B cell (primary cell): ENCODE results near the gene TTC28. TPM values are rescaled to one million over a fixed set of nuclear protein-coding genes. Genes with fewer than 3 reads are reported as not detected.

Experiments
- ATAC-seq: fragments of 200-7000 bp; cut with Tn5 transposase; one replicate; pipeline ENCODE4 v1.10.0; 2021; ENCODE audit warnings: low read depth, mild to moderate bottlenecking, moderate number of reproducible peaks, moderate library complexity
- CTCF ChIA-PET: fragments of 350-600 bp; sonication (Branson Sonifier 250); formaldehyde crosslinking; loops from one replicate; lab custom pipeline; 2021; ENCODE audit warnings: antibody characterized with exemption, inconsistent platforms; lab: Charles Lee
- POLR2A ChIA-PET: fragments of 350-600 bp; sonication (Branson Sonifier 250); formaldehyde crosslinking; loops from one replicate; lab custom pipeline; 2021; ENCODE audit warnings: antibody characterized with exemption; lab: Charles Lee
- DNase-seq: peaks from one replicate; pipeline ENCODE4 v3.0.0; 2013
- H2AFZ ChIP-seq: 2 replicates; pipeline ENCODE4 v1.6.1; 2012; ENCODE audit warnings: mild to moderate bottlenecking, low read depth, low read length; ENCODE audit not compliant: insufficient read depth, poor library complexity, severe bottlenecking
- H3K27ac ChIP-seq, 2 donors: 1 replicate in 1 of 2; 2 replicates in 1 of 2; pipeline ENCODE4 v1.5.1; 2012 to 2013; ENCODE audit warnings: low read length in 2 of 2, mild to moderate bottlenecking in 2 of 2, moderate library complexity in 1 of 2
- H3K27me3 ChIP-seq, 4 experiments: fragments of 200-600 bp in 1 of 4; sonication (generic) in 1 of 4; replicated peaks in 1 of 4; 1 replicate in 2 of 4; 2 replicates in 2 of 4; pipeline versions ENCODE4 v1.6.1 to v1.7.0; 2013 to 2016; ENCODE audit warnings: low read length in 3 of 4, mild to moderate bottlenecking in 2 of 4, mixed read lengths in 1 of 4, moderate library complexity in 1 of 4; ENCODE audit not compliant: insufficient read depth in 4 of 4, control insufficient read depth in 3 of 4; ENCODE audit errors: control extremely low read depth in 1 of 4
- H3K36me3 ChIP-seq, 2 experiments: replicated peaks in 1 of 2; 1 replicate in 1 of 2; 2 replicates in 1 of 2; pipeline versions ENCODE4 v1.6.1 to v1.7.1; 2013; ENCODE audit warnings: low read length in 1 of 2; ENCODE audit not compliant: insufficient read depth in 2 of 2, control insufficient read depth in 1 of 2; ENCODE audit errors: control extremely low read depth in 1 of 2, extremely low read depth in 1 of 2
- H3K4me1 ChIP-seq, 2 donors: fragments of 200-600 bp in 1 of 2; sonication (generic) in 1 of 2; 1 replicate in 1 of 2; 2 replicates in 1 of 2; pipeline versions ENCODE4 v1.5.1 to v1.6.1; 2013 to 2017; ENCODE audit warnings: low read length in 2 of 2; ENCODE audit not compliant: control insufficient read depth in 2 of 2, insufficient read depth in 2 of 2
- H3K4me2 ChIP-seq: replicated peaks from 2 replicates; pipeline ENCODE3; 2012; ENCODE audit warnings: mild to moderate bottlenecking, low read depth, low read length; ENCODE audit not compliant: poor library complexity, severe bottlenecking
- H3K4me3 ChIP-seq, 5 experiments: fragments of 200-600 bp in 1 of 5; sonication (generic) in 1 of 5; 1 replicate in 3 of 5; 2 replicates in 2 of 5; pipeline versions ENCODE4 v1.5.1 to v1.7.0; 2011 to 2016; ENCODE audit warnings: low read length in 4 of 5, mild to moderate bottlenecking in 4 of 5, low read depth in 2 of 5, control low read depth in 1 of 5, moderate library complexity in 1 of 5; ENCODE audit not compliant: insufficient read depth in 1 of 5; ENCODE audit errors: control extremely low read depth in 1 of 5, extremely low read depth in 1 of 5
- H3K79me2 ChIP-seq: fragments of 200-600 bp; sonication (generic); one replicate; pipeline ENCODE4 v1.6.0; 2016; ENCODE audit warnings: low read length; ENCODE audit not compliant: control insufficient read depth, insufficient read depth
- H3K9ac ChIP-seq: fragments of 200-600 bp; sonication (generic); 2 replicates; pipeline ENCODE4 v1.6.1; 2017; ENCODE audit warnings: mild to moderate bottlenecking, low read length, moderate library complexity
- H3K9me3 ChIP-seq, 3 donors: one replicate each; pipeline versions ENCODE4 v1.6.1 to v1.7.1; 2013; ENCODE audit warnings: low read length in 2 of 3; ENCODE audit not compliant: control insufficient read depth in 2 of 3, insufficient read depth in 1 of 3; ENCODE audit errors: control extremely low read depth in 1 of 3
- H4K20me1 ChIP-seq: 2 replicates; pipeline ENCODE4 v1.6.0; 2012; ENCODE audit warnings: mild to moderate bottlenecking, low read length; ENCODE audit not compliant: insufficient read depth, control insufficient read depth, poor library complexity, severe bottlenecking
- H3K27ac Mint-ChIP-seq: one replicate; pipeline ENCODE4 v1.8.0; 2021; ENCODE audit warnings: mixed read lengths
- H3K27me3 Mint-ChIP-seq: one replicate; pipeline ENCODE4 v1.8.0; 2021; ENCODE audit warnings: mixed read lengths
- H3K4me1 Mint-ChIP-seq: one replicate; pipeline ENCODE4 v1.8.0; 2021; ENCODE audit warnings: mixed read lengths
- H3K4me3 Mint-ChIP-seq: one replicate; pipeline ENCODE4 v1.8.0; 2021; ENCODE audit warnings: mixed read lengths
- H3K9me3 Mint-ChIP-seq: one replicate; pipeline ENCODE4 v1.8.0; 2022; ENCODE audit warnings: mixed read lengths; ENCODE audit not compliant: insufficient read depth
- EZH2 ChIP-seq: IDR thresholded peaks from 2 replicates; pipeline ENCODE4 v1.6.1; 2012; ENCODE audit warnings: borderline replicate concordance, low read depth, mild to moderate bottlenecking, moderate library complexity, low read length; ENCODE audit not compliant: insufficient read depth, poor library complexity, severe bottlenecking
- WGBS: methylation state at CpG from one replicate; pipeline ENCODE4 v1.1.5; 2013; ENCODE audit warnings: missing lambda C conversion rate; ENCODE audit not compliant: insufficient coverage; 5-methylcytosine and 5-hydroxymethylcytosine counted together
- intact Hi-C: fragments of 100-400 bp; cut with micrococcal nuclease; formaldehyde crosslinking; loops from one replicate; pipeline ENCODE4 v1.10.0; 2022
- polyA plus RNA-seq: library from polyadenylated mRNA; depleted of rRNA; stranded (reverse); fragments of >200 nt; gene quantifications from 2 replicates; pipeline ENCODE4 v1.2.3, GENCODE V29; 2012
- total RNA-seq, 2 donors: library from RNA; stranded (reverse); fragments of 120-200 nt in 1 of 2; gene quantifications; 1 replicate in 1 of 2; 2 replicates in 1 of 2; pipeline versions ENCODE4 v1.2.3 to v1.2.4, GENCODE V29; 2013 to 2022
- TF ChIP-seq, protein P1 (sequence below): fragments of 200-600 bp; IDR thresholded peaks from one replicate; pipeline ENCODE4 v1.8.0; 2022; ENCODE audit warnings: antibody characterized with exemption, mild to moderate bottlenecking

Gene TTC28
- total and polyA plus RNA-seq, 2 donors (not counting 1 experiment from before 2014, with no cell fraction given), result 4.5 to 7.3 TPM

DNA sequence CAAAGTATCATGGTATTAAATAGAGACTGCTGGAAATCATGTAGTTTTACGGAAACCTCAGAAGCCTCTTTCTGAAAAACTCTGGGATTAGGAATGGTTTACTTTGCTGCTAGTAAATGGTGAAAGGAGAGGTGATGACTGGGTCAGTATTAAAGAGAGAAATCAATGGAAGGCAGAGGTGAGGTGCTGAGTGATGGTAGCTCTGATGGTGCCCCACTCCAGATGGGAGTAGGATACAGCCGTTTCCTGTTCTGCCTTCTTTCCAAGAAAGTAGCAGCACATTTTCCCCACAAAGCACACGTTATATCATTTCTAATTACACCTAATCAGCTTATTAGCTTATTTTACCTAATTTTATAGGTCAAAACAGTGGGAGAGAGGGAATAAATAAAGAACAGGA, 493.0 kb downstream of the TTC28 start:
- DNase-seq (no peak), ATAC-seq (no peak)
- Histone ChIP-seq H3K36me3 (no peaks in the 10 kb centered on the region), H3K4me1 (no peaks in the 10 kb centered on the region), H2AFZ (no peak overlapping the region), H3K4me3 (no peak overlapping the region), H3K9ac (no peak overlapping the region), H3K27ac (no peak overlapping the region), H3K79me2 (no peaks in the 10 kb centered on the region), H3K27me3 (no peaks in the 10 kb centered on the region), H3K9me3 (no peaks in the 10 kb centered on the region), H4K20me1 (no peaks in the 10 kb centered on the region), H3K4me2 (no peak overlapping the region)
- ChIA-PET POLR2A (no interaction called here), CTCF (no interaction called here)
- intact Hi-C loops, result no loop called here
- Mint-ChIP-seq H3K4me3 (no peak overlapping the region), H3K4me1 (no peaks in the 10 kb centered on the region), H3K9me3 (no peaks in the 10 kb centered on the region), H3K27ac (no peak overlapping the region), H3K27me3 (peaks cover 34% of the 10 kb centered on the region)
- 100% methylated on average over 1 of the region's 3 CpGs for WGBS
- TF ChIP-seq EZH2, result no peak
- TF ChIP-seq, protein P1, sequence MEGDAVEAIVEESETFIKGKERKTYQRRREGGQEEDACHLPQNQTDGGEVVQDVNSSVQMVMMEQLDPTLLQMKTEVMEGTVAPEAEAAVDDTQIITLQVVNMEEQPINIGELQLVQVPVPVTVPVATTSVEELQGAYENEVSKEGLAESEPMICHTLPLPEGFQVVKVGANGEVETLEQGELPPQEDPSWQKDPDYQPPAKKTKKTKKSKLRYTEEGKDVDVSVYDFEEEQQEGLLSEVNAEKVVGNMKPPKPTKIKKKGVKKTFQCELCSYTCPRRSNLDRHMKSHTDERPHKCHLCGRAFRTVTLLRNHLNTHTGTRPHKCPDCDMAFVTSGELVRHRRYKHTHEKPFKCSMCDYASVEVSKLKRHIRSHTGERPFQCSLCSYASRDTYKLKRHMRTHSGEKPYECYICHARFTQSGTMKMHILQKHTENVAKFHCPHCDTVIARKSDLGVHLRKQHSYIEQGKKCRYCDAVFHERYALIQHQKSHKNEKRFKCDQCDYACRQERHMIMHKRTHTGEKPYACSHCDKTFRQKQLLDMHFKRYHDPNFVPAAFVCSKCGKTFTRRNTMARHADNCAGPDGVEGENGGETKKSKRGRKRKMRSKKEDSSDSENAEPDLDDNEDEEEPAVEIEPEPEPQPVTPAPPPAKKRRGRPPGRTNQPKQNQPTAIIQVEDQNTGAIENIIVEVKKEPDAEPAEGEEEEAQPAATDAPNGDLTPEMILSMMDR, result no peak

DNA sequence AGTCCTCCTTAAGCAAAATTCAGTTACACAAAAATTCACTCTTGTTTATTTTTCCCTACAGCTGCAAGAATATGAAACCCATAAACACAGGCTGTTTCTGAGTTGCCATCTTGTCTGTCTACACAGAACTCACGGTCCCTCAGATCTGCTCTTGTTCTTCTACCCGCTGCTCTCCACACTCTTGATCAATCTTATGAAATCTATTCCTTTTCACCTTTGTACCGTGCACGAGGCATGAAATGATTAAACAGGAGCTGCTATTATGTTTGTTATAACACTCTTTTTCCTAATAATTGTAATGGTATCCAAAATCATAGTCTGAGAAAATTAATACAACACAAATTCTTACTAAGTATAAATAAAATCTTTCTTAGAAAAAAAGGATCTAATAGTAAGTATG, 494.5 kb downstream of the TTC28 start:
- H2AFZ ChIP-seq, result no peak overlapping the region
- no peak overlapping the region for H3K27ac ChIP-seq
- H3K4me1 Mint-ChIP-seq, result no peaks in the 10 kb centered on the region
- H3K27me3 Mint-ChIP-seq, result peaks cover 26% of the 10 kb centered on the region
- no peak overlapping the region for H3K4me2 ChIP-seq
- no peaks in the 10 kb centered on the region for H3K79me2 ChIP-seq
- no peak overlapping the region for H3K4me3 Mint-ChIP-seq
- H3K4me3 ChIP-seq, result no peak overlapping the region
- no peak overlapping the region for H3K27ac Mint-ChIP-seq
- H3K27me3 ChIP-seq, result no peaks in the 10 kb centered on the region
- H3K9me3 Mint-ChIP-seq, result no peaks in the 10 kb centered on the region
- no peak overlapping the region for H3K9ac ChIP-seq
- ChIA-PET POLR2A (no interaction called here), CTCF (no interaction called here)
- TF ChIP-seq, protein P1, result no peak
- no peak for TF ChIP-seq EZH2
- intact Hi-C loops, result no loop called here
- WGBS, result no CpG with 5 or more reads among the region's 4 CpGs
- H3K36me3 ChIP-seq, result no peaks in the 10 kb centered on the region
- no peak for ATAC-seq
- H4K20me1 ChIP-seq, result no peaks in the 10 kb centered on the region
- no peaks in the 10 kb centered on the region for H3K4me1 ChIP-seq
- no peak for DNase-seq
- H3K9me3 ChIP-seq, result no peaks in the 10 kb centered on the region
